OCI-LY7 (cell line): Measurements from ENCODE around the gene NSA2. TPM values are rescaled to one million over a fixed set of nuclear protein-coding genes. Genes with fewer than 3 reads are reported as not detected.

Experiments
- BruUV-seq: library from RNA; stranded (reverse); fragments of 400-500 nt; replicated peaks from 2 replicates; lab custom pipeline; 2021; lab: Mats Ljungman, UMichigan
- CTCF ChIA-PET: fragments of 300-600 bp; sonication (Branson Sonifier 250); formaldehyde crosslinking; loops from one replicate; lab custom pipeline; 2022; ENCODE audit warnings: antibody characterized with exemption; ENCODE audit not compliant: unreplicated experiment; lab: Charles Lee
- POLR2A ChIA-PET: fragments of 300-600 bp; sonication (Branson Sonifier 250); formaldehyde crosslinking; loops from one replicate; lab custom pipeline; 2022; ENCODE audit warnings: antibody characterized with exemption; lab: Charles Lee
- DNase-seq: peaks from one replicate; pipeline ENCODE4 v3.0.0-alpha.2; 2015; ENCODE audit warnings: low spot score
- H2AFZ ChIP-seq: fragments of 200-600 bp; sonication (generic), shearing (Covaris generic); 2 replicates; pipeline ENCODE4 v1.6.1; 2014; ENCODE audit warnings: mild to moderate bottlenecking, antibody characterized with exemption, low read length, moderate library complexity
- H3K27ac ChIP-seq: fragments of 200-600 bp; sonication (generic); 2 replicates; pipeline ENCODE4 v1.5.1; 2014; ENCODE audit warnings: mixed run types, low read depth, mild to moderate bottlenecking, moderate library complexity, low read length, inconsistent platforms; ENCODE audit not compliant: poor library complexity, severe bottlenecking
- H3K36me3 ChIP-seq: fragments of 200-600 bp; sonication (generic); 2 replicates; pipeline ENCODE4 v1.6.1; 2014; ENCODE audit warnings: mild to moderate bottlenecking, antibody characterized with exemption, low read length, moderate library complexity, mixed read lengths; ENCODE audit not compliant: insufficient read depth
- H3K4me1 ChIP-seq: fragments of 200-600 bp; sonication (generic); 2 replicates; pipeline ENCODE4 v1.5.1; 2014; ENCODE audit warnings: mild to moderate bottlenecking, low read length; ENCODE audit not compliant: insufficient read depth, poor library complexity, severe bottlenecking
- H3K4me2 ChIP-seq: fragments of 200-600 bp; sonication (generic); 2 replicates; pipeline ENCODE4 v1.6.1; 2014; ENCODE audit warnings: mild to moderate bottlenecking, low read length
- H3K4me3 ChIP-seq: fragments of 200-600 bp; sonication (generic); 2 replicates; pipeline ENCODE4 v1.5.1; 2014; ENCODE audit warnings: mild to moderate bottlenecking, low read depth, low read length; ENCODE audit not compliant: poor library complexity, severe bottlenecking
- H3K79me2 ChIP-seq: fragments of 200-600 bp; sonication (generic); 2 replicates; pipeline ENCODE4 v1.6.1; 2016; ENCODE audit warnings: low read depth, mild to moderate bottlenecking, low read length, moderate library complexity, mixed read lengths; ENCODE audit not compliant: insufficient read depth
- H3K9me2 ChIP-seq: fragments of 200-600 bp; sonication (generic); 2 replicates; pipeline ENCODE4 v1.6.1; 2016; ENCODE audit warnings: mild to moderate bottlenecking, low read length, mixed read lengths; ENCODE audit not compliant: insufficient read depth
- H3K9me3 ChIP-seq: fragments of 200-600 bp; sonication (generic); 2 replicates; pipeline ENCODE4 v1.6.1; 2014; ENCODE audit warnings: mild to moderate bottlenecking, mixed run types, low read length, mixed read lengths
- H4K20me1 ChIP-seq: fragments of 200-600 bp; sonication (generic); 2 replicates; pipeline ENCODE4 v1.6.1; 2014; ENCODE audit warnings: mild to moderate bottlenecking, antibody characterized with exemption, low read length, moderate library complexity, mixed read lengths; ENCODE audit not compliant: insufficient read depth
- CTCF ChIP-seq: fragments of 200-600 bp; sonication (generic); conservative IDR thresholded peaks from 2 replicates; pipeline ENCODE4 v1.5.1; 2014; ENCODE audit warnings: mild to moderate bottlenecking, antibody characterized with exemption, low read length, moderate library complexity, mixed read lengths
- EZH2phosphoT487 ChIP-seq: fragments of 200-600 bp; sonication (generic); IDR thresholded peaks from 2 replicates; pipeline ENCODE4 v1.6.1; 2018; ENCODE audit warnings: low read depth, borderline replicate concordance, mild to moderate bottlenecking, mixed run types, antibody characterized with exemption, low read length, moderate library complexity, mixed read lengths
- intact Hi-C: fragments of 100-400 bp; cut with micrococcal nuclease; formaldehyde crosslinking; loops from one replicate; pipeline ENCODE4 v1.10.0; 2022; ENCODE audit not compliant: unreplicated experiment
- total RNA-seq, 2 experiments: library from RNA; depleted of rRNA in 1 of 2; stranded (reverse); fragments of >200 nt in 1 of 2; shearing (Covaris generic) in 1 of 2; gene quantifications; 2 replicates each; pipeline ENCODE4 v1.2.3, GENCODE V29; 2014 to 2022

The NSA2 gene
- total RNA-seq, 2 experiments from 2014 or later: 79.2 to 118 TPM

- H3K4me3 ChIP-seq: no peak overlapping the region
- no peak for TF ChIP-seq EZH2phosphoT487
- TF ChIP-seq CTCF: no peak
- H4K20me1 ChIP-seq: peaks cover 12% of the 10 kb centered on the region; the same call in 1 of the 2 replicates
- intact Hi-C loops: no loop called here
- CTCF ChIA-PET: no interaction called here
- BruUV-seq: no TSS peak
- H3K9me3 ChIP-seq: no peaks in the 10 kb centered on the region
- peaks cover 85% of the 10 kb centered on the region for H3K36me3 ChIP-seq
- H3K9me2 ChIP-seq: no peaks in the 10 kb centered on the region
- POLR2A ChIA-PET: interaction anchor here (0.6 to 0.9 kb wide), 5 partner anchors 7 to 376 kb away, joined by 3 to 5 read pairs (median 3); no protein-coding TSS in a partner anchor
- peaks cover 9% of the 10 kb centered on the region for H3K4me1 ChIP-seq
- DNase-seq: no peak
- no peak overlapping the region for H2AFZ ChIP-seq
- H3K79me2 ChIP-seq: peaks cover 24% of the 10 kb centered on the region
- no peak overlapping the region for H3K4me2 ChIP-seq
- no peak overlapping the region for H3K27ac ChIP-seq
Measured at GRCh38 chr5:74772359-74772758, 5.3 kb downstream of the NSA2 start.

DNA sequence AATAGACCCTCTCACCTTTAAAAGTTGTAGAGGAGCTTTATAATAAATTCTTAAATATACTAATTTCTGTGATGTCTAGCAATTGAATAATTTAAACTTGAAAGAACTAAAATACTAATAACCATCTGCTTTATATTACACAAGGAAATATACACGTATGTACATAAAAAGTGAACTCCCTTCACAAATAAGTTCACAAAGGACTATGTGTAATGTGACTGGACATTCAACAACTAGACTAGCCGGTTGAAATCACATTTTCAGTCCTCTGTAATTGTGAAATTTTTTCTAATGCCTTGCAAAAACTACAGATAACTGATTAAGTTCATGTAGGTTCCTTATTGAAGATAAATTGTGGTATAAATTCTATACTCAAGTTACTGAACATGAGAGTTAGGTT, 11.6 kb downstream of the NSA2 start:
- no peaks in the 10 kb centered on the region for H3K9me2 ChIP-seq
- no peak overlapping the region for H3K4me3 ChIP-seq
- ChIA-PET CTCF (no interaction called here), POLR2A (no interaction called here)
- no TSS peak for BruUV-seq
- H3K79me2 ChIP-seq: no peaks in the 10 kb centered on the region
- peaks cover 60% of the 10 kb centered on the region for H3K36me3 ChIP-seq
- TF ChIP-seq EZH2phosphoT487: no peak
- TF ChIP-seq CTCF: no peak
- no peaks in the 10 kb centered on the region for H3K4me1 ChIP-seq
- no peak overlapping the region for H2AFZ ChIP-seq
- H3K9me3 ChIP-seq: no peaks in the 10 kb centered on the region
- H4K20me1 ChIP-seq: no peaks in the 10 kb centered on the region
- no peak overlapping the region for H3K4me2 ChIP-seq
- no peak for DNase-seq
- no peak overlapping the region for H3K27ac ChIP-seq
- intact Hi-C loops: no loop called here

DNA sequence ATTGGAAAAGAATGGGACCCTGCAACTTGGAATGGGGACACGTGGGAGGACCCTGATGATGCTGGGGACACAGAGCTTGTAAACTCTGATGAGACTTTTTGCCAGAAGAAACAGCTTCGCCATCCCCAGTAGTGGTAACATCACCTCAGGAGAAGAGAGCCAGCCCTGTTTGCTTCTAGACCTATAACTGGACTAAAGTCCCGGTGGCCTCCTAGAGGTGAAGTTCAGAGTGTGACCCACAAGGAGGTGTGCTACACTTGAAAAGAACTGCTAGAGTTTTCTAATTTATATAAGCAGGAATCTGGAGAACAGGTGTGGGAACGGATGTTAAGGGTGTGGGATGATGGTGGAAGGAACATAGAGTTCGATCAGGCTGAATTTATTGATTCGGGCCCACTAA, 19.8 kb downstream of the NSA2 start:
- H3K9me3 ChIP-seq: no peaks in the 10 kb centered on the region
- H3K4me1 ChIP-seq: no peaks in the 10 kb centered on the region
- H3K9me2 ChIP-seq: no peaks in the 10 kb centered on the region
- no peak overlapping the region for H2AFZ ChIP-seq
- TF ChIP-seq EZH2phosphoT487 (no peak), CTCF (no peak)
- no peak overlapping the region for H3K27ac ChIP-seq
- intact Hi-C loops: no loop called here
- H3K36me3 ChIP-seq: no peaks in the 10 kb centered on the region
- BruUV-seq: no TSS peak
- CTCF ChIA-PET: no interaction called here
- no peak overlapping the region for H3K4me3 ChIP-seq
- no peak overlapping the region for H3K4me2 ChIP-seq
- H4K20me1 ChIP-seq: no peaks in the 10 kb centered on the region
- DNase-seq: no peak
- H3K79me2 ChIP-seq: no peaks in the 10 kb centered on the region
- POLR2A ChIA-PET: interaction anchor here (1.5 kb wide), 1 partner anchor 9 kb away, joined by 3 read pairs; no protein-coding TSS in a partner anchor
